Trophoblast cell (in vitro differentiated cells and primary cell): ENCODE measurements around the gene RAI1.

Experiments used
- DNase-seq, 2 donors: peaks; one replicate each; pipeline ENCODE4 v3.0.0-alpha.2; 2016
- H2AFZ ChIP-seq: 2 replicates; pipeline ENCODE4 v1.6.1; 2013; ENCODE audit warnings: low read length, moderate library complexity, mild to moderate bottlenecking; ENCODE audit not compliant: insufficient read depth, poor library complexity
- H2AK5ac ChIP-seq: 2 replicates; pipeline ENCODE4 v1.6.1; 2013; ENCODE audit warnings: mild to moderate bottlenecking, low read length
- H2BK120ac ChIP-seq: 2 replicates; pipeline ENCODE4 v1.6.1; 2013; ENCODE audit warnings: low read length, mild to moderate bottlenecking, moderate library complexity; ENCODE audit not compliant: insufficient read depth, poor library complexity
- H2BK12ac ChIP-seq: 2 replicates; pipeline ENCODE4 v1.6.1; 2013; ENCODE audit warnings: mild to moderate bottlenecking, low read length, moderate library complexity
- H2BK5ac ChIP-seq: 2 replicates; pipeline ENCODE4 v1.6.1; 2013; ENCODE audit warnings: low read length, low read depth, moderate library complexity, mild to moderate bottlenecking; ENCODE audit not compliant: poor library complexity
- H3K14ac ChIP-seq: 2 replicates; pipeline ENCODE4 v1.6.1; 2013; ENCODE audit warnings: mild to moderate bottlenecking, low read length
- H3K18ac ChIP-seq: 2 replicates; pipeline ENCODE4 v1.6.1; 2013; ENCODE audit warnings: mild to moderate bottlenecking, low read length
- H3K23ac ChIP-seq: 2 replicates; pipeline ENCODE4 v1.6.1; 2013; ENCODE audit warnings: low read length
- H3K27ac ChIP-seq: 2 replicates; pipeline ENCODE4 v1.5.1; 2013; ENCODE audit warnings: low read depth, mild to moderate bottlenecking, inconsistent platforms, low read length, moderate library complexity
- H3K27me3 ChIP-seq: 2 replicates; pipeline ENCODE4 v1.6.1; 2013; ENCODE audit warnings: inconsistent platforms, mild to moderate bottlenecking, low read length, moderate library complexity; ENCODE audit not compliant: insufficient read depth
- H3K36me3 ChIP-seq, 2 experiments: 1 replicate in 1 of 2; 2 replicates in 1 of 2; pipeline ENCODE4 v1.6.1; 2013; ENCODE audit warnings: low read length in 2 of 2, mild to moderate bottlenecking in 2 of 2, moderate library complexity in 1 of 2; ENCODE audit not compliant: insufficient read depth in 2 of 2, control insufficient read depth in 1 of 2
- H3K4ac ChIP-seq: 2 replicates; pipeline ENCODE4 v1.6.1; 2013; ENCODE audit warnings: low read depth, mild to moderate bottlenecking, low read length, moderate library complexity
- H3K4me1 ChIP-seq, 2 experiments: 1 replicate in 1 of 2; 2 replicates in 1 of 2; pipeline ENCODE4 v1.6.1; 2013; ENCODE audit warnings: low read length in 2 of 2, mild to moderate bottlenecking in 2 of 2, moderate library complexity in 1 of 2; ENCODE audit not compliant: insufficient read depth in 2 of 2, control insufficient read depth in 1 of 2
- H3K4me2 ChIP-seq: 2 replicates; pipeline ENCODE4 v1.6.1; 2013; ENCODE audit warnings: inconsistent platforms, mild to moderate bottlenecking, low read length, moderate library complexity
- H3K4me3 ChIP-seq: 2 replicates; pipeline ENCODE4 v1.5.1; 2013; ENCODE audit warnings: mild to moderate bottlenecking, low read depth, low read length, inconsistent platforms
- H3K79me1 ChIP-seq: one replicate; pipeline ENCODE4 v1.6.1; 2013; ENCODE audit warnings: low read length
- H3K79me2 ChIP-seq: 2 replicates; pipeline ENCODE4 v1.6.1; 2013; ENCODE audit warnings: low read length, mild to moderate bottlenecking; ENCODE audit not compliant: control insufficient read depth, insufficient read depth, poor library complexity
- H3K9ac ChIP-seq: 2 replicates; pipeline ENCODE4 v1.6.1; 2013; ENCODE audit warnings: mild to moderate bottlenecking, low read length
- H3K9me3 ChIP-seq: 2 replicates; pipeline ENCODE4 v1.6.1; 2013; ENCODE audit warnings: low read depth, mild to moderate bottlenecking, control low read depth, inconsistent platforms, low read length; ENCODE audit not compliant: insufficient read depth
- H4K12ac ChIP-seq: 2 replicates; pipeline ENCODE4 v1.6.1; 2013; ENCODE audit warnings: low read depth, mild to moderate bottlenecking, low read length, moderate library complexity
- H4K8ac ChIP-seq: 2 replicates; pipeline ENCODE4 v1.6.1; 2013; ENCODE audit warnings: low read depth, mild to moderate bottlenecking, low read length, moderate library complexity
- H4K91ac ChIP-seq: one replicate; pipeline ENCODE4 v1.6.1; 2013; ENCODE audit warnings: low read depth, mild to moderate bottlenecking, low read length, moderate library complexity
- WGBS: extraction: QIAGEN DNeasy Blood & Tissue Kit; methylation state at CpG from one replicate; pipeline ENCODE4 v1.1.7; 2013; ENCODE audit warnings: missing lambda C conversion rate; ENCODE audit not compliant: insufficient read length, insufficient coverage; ENCODE audit errors: extremely low coverage; 5-methylcytosine and 5-hydroxymethylcytosine counted together

Gene RAI1

DNA sequence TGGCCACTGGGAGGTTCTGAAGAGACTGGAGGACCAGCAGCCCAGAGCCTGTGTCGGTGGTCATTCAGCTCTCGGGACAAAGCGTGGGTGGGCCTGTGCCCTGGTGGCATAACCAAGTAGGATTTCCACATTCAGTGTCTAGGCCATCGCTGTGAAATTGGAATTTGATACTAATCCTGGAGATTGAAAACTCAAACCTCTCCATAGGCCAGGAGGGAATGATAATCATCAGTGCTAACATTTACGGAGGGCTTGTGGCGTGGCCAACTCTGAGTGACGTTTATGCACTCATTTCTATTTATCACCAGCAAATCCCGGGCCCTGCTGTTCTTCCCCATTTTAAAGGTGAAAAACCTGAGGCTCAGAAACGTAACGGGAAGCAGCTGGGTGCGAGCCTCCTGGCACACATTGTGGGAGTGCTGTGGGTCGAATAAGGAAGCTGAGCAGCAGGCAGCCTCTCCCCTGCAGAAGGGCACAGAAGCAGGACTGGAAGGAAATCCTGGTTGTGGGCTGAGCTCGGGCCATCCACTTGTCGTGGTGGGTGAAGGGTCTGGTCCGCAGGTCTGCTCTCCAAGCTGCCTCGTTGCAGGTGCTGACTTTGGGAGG lies 33.1 kb downstream of the RAI1 start:
- H3K4me2 ChIP-seq: no peak overlapping the region
- H3K27me3 ChIP-seq: no peaks in the 10 kb centered on the region
- no peak overlapping the region for H2AK5ac ChIP-seq
- WGBS: no CpG with 5 or more reads among the region's 16 CpGs
- H3K18ac ChIP-seq: no peak overlapping the region
- no peak overlapping the region for H2BK5ac ChIP-seq
- no peak overlapping the region for H3K4me3 ChIP-seq
- H3K23ac ChIP-seq: no peak overlapping the region
- H3K14ac ChIP-seq: no peak overlapping the region
- H3K9ac ChIP-seq: no peak overlapping the region
- H4K91ac ChIP-seq: no peak overlapping the region
- H3K36me3 ChIP-seq: peaks cover 0 to 3% of the 10 kb centered on the region in 2 experiments
- H3K4ac ChIP-seq: no peak overlapping the region
- H2BK120ac ChIP-seq: no peak overlapping the region
- no peaks in the 10 kb centered on the region for H3K9me3 ChIP-seq
- H3K4me1 ChIP-seq: peaks cover 18 to 21% of the 10 kb centered on the region in 2 experiments
- H3K27ac ChIP-seq: no peak overlapping the region
- H2AFZ ChIP-seq: no peak overlapping the region
- no peaks in the 10 kb centered on the region for H3K79me2 ChIP-seq
- H3K79me1 ChIP-seq: peaks cover 7% of the 10 kb centered on the region
- H4K12ac ChIP-seq: no peak overlapping the region
- H4K8ac ChIP-seq: no peak overlapping the region
- H2BK12ac ChIP-seq: no peak overlapping the region
- no peak for DNase-seq

DNA sequence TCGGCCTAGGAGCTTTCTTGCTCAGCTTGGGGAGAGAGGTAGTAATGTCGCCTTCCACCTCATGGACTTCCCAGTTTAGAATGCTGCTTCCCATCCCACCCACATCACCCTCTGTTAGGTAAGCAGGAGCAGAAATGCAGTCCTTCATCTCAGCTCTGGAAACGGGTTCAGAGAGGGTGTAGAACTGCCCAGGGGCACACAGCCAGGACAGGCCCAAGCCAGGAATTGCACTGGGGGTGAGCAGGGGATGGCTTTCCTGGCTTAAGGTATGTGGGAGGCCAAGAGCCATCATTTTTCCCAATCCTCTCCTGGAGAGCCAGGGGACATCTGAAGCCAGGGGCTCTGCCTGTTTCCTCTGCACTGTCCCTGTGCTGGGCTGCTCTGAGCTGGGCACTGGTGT lies 33.6 kb downstream of the RAI1 start:
- WGBS: no CpG with 5 or more reads among the region's 3 CpGs
- H3K9ac ChIP-seq: no peak overlapping the region
- peaks cover 0 to 2% of the 10 kb centered on the region in 2 experiments for H3K36me3 ChIP-seq
- H3K27me3 ChIP-seq: no peaks in the 10 kb centered on the region
- no peak overlapping the region for H3K4ac ChIP-seq
- no peak overlapping the region for H4K12ac ChIP-seq
- H3K9me3 ChIP-seq: no peaks in the 10 kb centered on the region
- H2AFZ ChIP-seq: no peak overlapping the region
- H3K4me1 ChIP-seq: peaks cover 18 to 21% of the 10 kb centered on the region in 2 experiments
- no peak overlapping the region for H4K8ac ChIP-seq
- H2BK5ac ChIP-seq: no peak overlapping the region
- no peaks in the 10 kb centered on the region for H3K79me2 ChIP-seq
- H3K79me1 ChIP-seq: peaks cover 7% of the 10 kb centered on the region
- no peak overlapping the region for H3K23ac ChIP-seq
- H3K4me2 ChIP-seq: no peak overlapping the region
- H2BK12ac ChIP-seq: no peak overlapping the region
- no peak overlapping the region for H3K18ac ChIP-seq
- no peak overlapping the region for H4K91ac ChIP-seq
- H3K14ac ChIP-seq: no peak overlapping the region
- H2AK5ac ChIP-seq: no peak overlapping the region
- no peak overlapping the region for H3K27ac ChIP-seq
- DNase-seq: no peak
- no peak overlapping the region for H2BK120ac ChIP-seq
- H3K4me3 ChIP-seq: no peak overlapping the region

DNA sequence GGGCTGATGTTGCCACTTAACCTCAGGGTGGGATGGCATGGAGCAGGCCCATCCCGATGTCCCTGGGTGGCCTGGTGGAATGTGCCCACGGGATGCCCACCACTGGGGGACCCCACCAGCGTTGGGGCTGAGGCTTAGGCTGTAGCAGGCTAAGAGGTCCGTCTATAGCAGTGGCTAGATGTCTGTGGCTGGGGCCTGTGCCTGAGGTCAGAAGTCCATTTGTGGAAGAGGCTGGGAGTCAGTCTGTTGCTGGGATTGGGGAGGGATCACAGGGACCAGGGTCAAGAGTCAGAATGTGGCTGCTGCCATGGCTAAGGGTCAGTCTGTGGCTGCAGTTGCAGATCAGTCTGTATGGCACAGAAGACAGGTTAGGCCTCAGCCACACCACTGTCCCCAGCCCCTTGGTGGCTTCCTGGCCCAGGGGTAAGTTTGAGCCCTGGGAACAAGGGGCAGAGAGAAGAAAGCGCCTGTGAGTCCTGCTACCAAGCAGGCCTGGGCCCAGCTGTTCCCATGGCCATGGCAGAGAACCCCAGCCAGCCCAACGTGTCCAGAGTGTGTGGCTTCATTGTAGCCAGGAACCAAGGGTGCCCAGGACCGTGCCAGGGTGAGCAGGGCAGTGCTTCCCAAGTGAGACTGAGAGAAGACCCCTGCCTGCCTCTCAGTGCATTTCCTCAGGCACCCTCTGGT lies 35.7 kb downstream of the RAI1 start:
- Histone ChIP-seq H3K18ac (no peak overlapping the region), H2AK5ac (no peak overlapping the region), H3K4ac (no peak overlapping the region), H2BK12ac (no peak overlapping the region), H3K23ac (no peak overlapping the region), H3K36me3 (peaks cover 0 to 2% of the 10 kb centered on the region in 2 experiments), H3K79me2 (no peaks in the 10 kb centered on the region), H3K79me1 (no peaks in the 10 kb centered on the region), H3K14ac (no peak overlapping the region), H4K12ac (no peak overlapping the region), H4K91ac (no peak overlapping the region), H2BK120ac (no peak overlapping the region), H3K4me1 (peaks cover 9 to 11% of the 10 kb centered on the region in 2 experiments), H3K27ac (no peak overlapping the region), H2AFZ (no peak overlapping the region), H4K8ac (no peak overlapping the region), H3K4me2 (no peak overlapping the region), H2BK5ac (no peak overlapping the region), H3K4me3 (no peak overlapping the region), H3K9ac (no peak overlapping the region), H3K9me3 (no peaks in the 10 kb centered on the region), H3K27me3 (peaks cover 2% of the 10 kb centered on the region)
- no peak for DNase-seq
- WGBS: no CpG with 5 or more reads among the region's 7 CpGs

DNA sequence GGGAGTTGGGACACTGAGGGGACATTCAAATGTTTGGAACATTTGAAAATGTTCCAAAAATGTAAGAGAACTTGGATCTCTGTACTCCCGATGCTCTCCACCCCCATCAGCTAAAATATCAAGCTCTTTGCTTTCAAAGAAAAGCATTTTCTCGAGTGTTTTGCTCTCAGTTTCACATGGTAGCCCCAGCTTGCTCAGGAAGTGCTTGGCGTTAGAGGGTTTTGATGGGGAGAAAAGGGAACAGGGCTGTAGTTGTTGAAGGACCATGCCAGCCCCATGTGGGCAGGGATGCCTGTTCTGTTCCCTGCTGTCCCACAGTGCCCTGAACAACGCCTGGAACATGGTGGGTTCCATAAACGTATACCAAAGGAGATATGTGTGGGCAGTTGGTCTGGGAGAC lies 37.0 kb downstream of the RAI1 start:
- Histone ChIP-seq H3K9ac (no peak overlapping the region), H2AFZ (no peak overlapping the region), H3K27me3 (peaks cover 9% of the 10 kb centered on the region)

More for the DNA sequence above, 37.0 kb downstream of the RAI1 start:
- Histone ChIP-seq H2AK5ac (no peak overlapping the region), H3K9me3 (peaks cover 2% of the 10 kb centered on the region), H4K91ac (no peak overlapping the region), H3K4me1 (peaks cover 18 to 21% of the 10 kb centered on the region in 2 experiments), H4K12ac (no peak overlapping the region), H3K14ac (no peak overlapping the region), H2BK5ac (no peak overlapping the region), H3K4ac (no peak overlapping the region), H3K27ac (no peak overlapping the region), H3K4me3 (no peak overlapping the region), H2BK120ac (no peak overlapping the region), H3K79me2 (no peaks in the 10 kb centered on the region), H3K36me3 (peaks cover 0 to 2% of the 10 kb centered on the region in 2 experiments), H3K79me1 (peaks cover 4% of the 10 kb centered on the region), H2BK12ac (no peak overlapping the region), H4K8ac (no peak overlapping the region), H3K4me2 (no peak overlapping the region), H3K18ac (no peak overlapping the region), H3K23ac (no peak overlapping the region)
- WGBS: no CpG with 5 or more reads among the region's 5 CpGs
- no peak for DNase-seq
